NCI-H524 treated with DMSO at 0.1 percent for 48 hours (cell line): ENCODE data around the gene TTC34.
"Not testable (repeated sequence)": the region's sequence is repeated elsewhere in the genome, so short reads cannot be mapped to it uniquely, and the experiment has no call there.

Source experiments
- DNase-seq: peaks from one replicate; lab custom pipeline; 2025; lab: John Stamatoyannopoulos, UW

The TTC34 gene

GRCh38 chr1:2811533-2811918 lies 10.0 kb upstream of the TTC34 start:
- no peak for DNase-seq

- no peak for DNase-seq
These were observed 9.5 kb upstream of the TTC34 start for GRCh38 chr1:2810899-2811532.

GRCh38 chr1:2810281-2810680 lies 8.8 kb upstream of the TTC34 start:
- no peak for DNase-seq

GRCh38 chr1:2809656-2810055 lies 8.2 kb upstream of the TTC34 start:
- no peak for DNase-seq

DNA sequence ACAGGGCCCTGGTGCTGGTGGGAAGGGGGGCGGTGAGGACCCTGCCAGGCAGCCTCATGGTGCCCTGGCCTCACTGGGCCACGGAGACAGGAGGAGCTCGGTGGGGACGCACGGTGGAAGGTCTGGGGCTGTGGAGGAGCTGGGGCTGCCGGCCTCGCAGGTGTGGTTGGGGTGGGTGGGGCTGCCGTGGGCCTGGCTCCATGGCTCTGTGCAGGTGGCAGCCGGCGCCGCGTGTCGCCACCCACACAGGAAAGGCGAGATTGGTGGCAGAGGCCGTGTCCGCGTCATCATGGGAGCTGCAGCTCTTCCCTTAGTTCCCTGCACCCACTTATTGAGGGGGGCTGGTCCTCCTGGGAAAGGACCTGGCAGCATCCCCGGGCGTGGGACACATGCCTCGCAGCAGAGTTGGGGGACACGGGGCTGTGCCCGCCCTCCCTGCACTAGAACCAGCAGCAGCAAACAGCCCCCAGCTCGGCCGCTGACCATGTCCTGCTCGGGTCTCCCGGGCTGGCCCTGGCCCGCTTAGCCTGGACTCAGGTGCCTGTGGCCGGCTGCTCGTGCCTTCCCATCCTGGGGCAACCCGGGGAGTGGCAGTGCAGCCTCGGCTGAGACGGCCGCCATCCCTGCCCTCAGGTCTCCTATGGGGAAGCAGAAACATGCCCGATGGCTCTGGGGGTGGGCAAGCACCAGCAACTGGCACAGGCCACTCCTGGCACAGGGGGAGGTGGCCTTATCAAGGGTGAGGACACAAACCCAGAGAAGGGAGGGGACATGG lies 7.5 kb upstream of the TTC34 start:
- no peak for DNase-seq

- no peak for DNase-seq
These were observed 6.9 kb upstream of the TTC34 start for GRCh38 chr1:2808386-2808705.

DNA sequence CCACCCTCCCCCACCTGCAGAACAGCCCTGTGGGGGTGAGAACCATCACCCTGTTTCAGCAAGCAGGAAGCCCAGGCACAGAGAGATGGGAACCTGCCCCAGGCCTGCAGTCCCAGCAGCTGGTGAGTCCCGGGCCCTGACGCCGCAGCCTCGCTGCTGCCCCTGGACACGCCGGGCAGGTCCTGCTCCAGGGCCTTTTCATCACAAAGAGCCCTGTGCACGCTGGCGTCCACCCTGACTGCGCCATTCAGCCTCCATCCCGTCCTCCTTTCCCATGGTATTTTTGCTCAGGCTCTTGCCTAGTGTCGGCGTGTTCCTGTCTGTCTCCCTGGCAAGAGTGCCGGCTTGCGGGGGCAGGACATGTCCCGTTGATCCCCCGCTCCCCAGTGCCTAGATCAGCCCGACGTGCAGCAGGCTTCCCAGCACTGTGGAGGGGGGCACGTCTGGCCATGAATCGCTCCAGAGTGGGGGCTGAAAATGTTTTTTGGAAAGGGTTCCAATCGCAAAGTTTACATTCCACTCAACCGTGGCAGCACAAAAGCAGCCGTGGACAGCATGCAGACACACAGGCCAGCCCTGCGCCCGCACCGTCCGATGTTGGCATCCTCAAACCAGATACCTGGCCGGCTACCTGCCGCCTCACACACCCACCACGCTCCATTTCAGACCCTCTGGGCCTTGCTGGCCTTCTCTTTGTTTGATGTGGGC lies 6.3 kb upstream of the TTC34 start:
- DNase-seq, result no peak

DNA sequence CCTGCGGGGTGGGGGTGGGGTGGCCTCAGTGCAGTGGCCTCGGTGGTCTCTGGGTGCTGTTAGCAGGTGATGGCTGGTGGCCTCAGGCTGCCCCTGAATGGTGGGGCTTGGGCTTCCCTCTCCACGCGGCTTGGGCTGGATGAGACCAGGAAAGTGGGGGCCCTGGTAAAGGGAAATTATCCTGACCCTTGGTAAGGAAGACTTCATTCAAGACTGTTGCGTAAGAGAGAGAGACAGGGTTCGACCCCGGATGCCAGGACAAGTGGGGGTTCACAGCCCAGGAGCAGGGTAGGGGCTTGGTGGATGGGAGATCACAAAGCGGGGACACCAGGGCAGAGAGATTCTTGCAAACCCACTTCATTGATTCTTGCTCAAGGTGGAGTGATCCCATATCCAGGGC lies 5.5 kb upstream of the TTC34 start:
- no peak for DNase-seq

DNA sequence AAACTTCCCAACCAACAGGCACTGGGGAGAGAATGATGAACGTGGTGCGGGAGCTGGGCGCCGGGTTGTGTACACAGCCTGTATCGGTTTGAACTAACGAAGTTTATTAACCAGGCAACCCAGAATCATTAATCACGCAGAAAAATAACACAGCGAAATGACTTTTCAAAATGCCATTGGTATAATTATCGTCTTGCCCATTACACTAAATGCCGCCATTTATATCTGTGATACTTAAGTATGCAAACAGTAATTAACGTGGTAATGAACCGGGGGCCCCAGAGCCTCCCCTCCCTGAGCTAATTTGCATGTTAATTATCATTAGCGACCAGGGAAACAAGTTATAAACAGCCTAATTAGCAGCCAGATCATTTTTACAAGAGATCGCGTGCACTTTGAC lies 5.1 kb upstream of the TTC34 start:
- DNase-seq, result no peak

DNA sequence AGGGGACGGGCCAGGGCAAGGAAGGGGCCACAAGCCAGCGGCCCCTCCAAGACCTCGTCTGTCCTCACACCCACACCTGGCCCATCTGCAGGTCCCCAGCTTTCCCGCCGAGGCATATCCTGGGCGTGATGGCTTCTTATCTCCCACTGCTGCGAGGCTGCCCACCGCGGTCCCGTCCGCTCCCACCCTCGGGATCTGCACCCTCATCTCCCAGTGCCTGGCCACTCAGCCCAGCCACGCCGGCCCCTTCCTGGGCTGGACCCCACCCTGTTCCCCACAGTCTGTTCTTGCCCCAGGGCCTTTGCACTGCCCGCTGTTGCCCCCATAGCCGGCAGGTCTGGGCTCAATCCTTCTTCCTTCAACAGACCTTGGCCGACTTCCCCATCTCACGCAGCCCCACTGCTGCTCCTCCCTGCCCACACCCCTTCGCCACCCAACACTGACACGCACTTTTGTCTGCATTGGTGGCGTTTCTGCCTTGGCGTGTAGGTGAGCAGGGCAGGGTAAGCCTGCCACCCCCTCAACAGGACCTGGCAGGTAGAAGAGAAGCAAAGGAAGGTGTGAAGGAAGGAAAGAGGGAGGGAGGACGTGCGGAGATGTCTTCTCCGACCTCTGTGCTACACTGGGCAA lies 4.4 kb upstream of the TTC34 start:
- no peak for DNase-seq

DNA sequence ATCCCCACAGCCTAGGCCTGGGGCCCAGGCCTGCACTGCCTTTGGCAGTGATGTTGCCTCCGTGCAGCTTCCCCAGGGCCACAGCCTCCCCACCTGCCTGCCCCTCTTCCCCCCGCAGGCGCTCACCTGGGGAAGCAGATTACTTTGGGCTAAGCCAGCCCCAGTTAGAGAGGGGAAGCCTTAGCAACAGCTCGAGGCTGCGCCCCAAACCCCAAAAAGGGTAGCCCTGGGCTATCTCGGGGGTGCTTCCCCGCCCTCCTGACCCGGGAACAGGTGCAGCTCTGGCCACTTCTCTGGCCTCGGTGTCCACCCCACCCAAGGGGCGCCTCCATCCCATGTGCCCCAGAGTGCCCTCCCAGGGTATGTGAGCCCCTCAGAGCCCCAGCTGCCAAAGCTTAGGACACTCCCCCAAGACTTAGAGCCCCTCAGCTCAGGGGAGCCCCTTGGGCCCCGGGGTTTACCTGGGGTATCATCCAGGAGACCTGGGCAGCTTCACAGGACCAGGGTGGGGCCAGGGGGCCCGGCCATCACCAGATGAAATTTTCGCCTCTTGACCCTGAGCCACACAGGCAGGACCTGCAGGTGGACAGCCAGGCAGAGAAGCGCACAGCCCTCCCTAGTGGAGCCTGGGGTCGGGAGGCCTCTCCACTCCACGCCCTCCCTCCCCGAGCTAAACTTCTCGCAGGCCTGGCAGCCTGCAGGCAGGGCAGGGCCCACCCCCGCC lies 3.3 kb upstream of the TTC34 start:
- DNase-seq, result no peak

- no peak for DNase-seq
These were observed 2.6 kb upstream of the TTC34 start for GRCh38 chr1:2803931-2804627.

- no peak for DNase-seq
These were observed 1.8 kb upstream of the TTC34 start for GRCh38 chr1:2803086-2803930.

GRCh38 chr1:2802421-2802961 lies 998 bp upstream of the TTC34 start:
- DNase-seq, result no peak

DNA sequence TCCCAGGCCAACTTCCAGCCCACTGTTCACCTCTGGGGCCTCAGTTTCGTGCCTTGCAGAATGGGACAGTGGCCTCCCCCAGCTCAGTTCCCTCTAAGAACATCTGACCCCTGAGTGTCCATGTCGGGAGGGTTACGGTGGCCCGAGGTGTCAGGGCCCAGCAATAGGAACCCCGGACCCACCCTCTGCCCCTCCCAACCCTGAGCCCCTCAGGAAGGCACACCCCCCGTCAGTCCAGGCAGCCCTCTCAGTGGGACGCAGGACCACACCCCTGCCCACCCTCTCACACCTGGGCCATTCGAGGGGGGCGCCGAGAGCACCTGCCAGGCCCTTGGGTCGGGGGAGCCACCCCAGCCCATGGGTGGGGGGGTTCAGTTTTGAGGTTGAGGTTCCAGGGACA lies 447 bp downstream of the TTC34 start:
- DNase-seq, result no peak

GRCh38 chr1:2800664-2801045 lies 838 bp downstream of the TTC34 start:
- DNase-seq, result no peak

DNA sequence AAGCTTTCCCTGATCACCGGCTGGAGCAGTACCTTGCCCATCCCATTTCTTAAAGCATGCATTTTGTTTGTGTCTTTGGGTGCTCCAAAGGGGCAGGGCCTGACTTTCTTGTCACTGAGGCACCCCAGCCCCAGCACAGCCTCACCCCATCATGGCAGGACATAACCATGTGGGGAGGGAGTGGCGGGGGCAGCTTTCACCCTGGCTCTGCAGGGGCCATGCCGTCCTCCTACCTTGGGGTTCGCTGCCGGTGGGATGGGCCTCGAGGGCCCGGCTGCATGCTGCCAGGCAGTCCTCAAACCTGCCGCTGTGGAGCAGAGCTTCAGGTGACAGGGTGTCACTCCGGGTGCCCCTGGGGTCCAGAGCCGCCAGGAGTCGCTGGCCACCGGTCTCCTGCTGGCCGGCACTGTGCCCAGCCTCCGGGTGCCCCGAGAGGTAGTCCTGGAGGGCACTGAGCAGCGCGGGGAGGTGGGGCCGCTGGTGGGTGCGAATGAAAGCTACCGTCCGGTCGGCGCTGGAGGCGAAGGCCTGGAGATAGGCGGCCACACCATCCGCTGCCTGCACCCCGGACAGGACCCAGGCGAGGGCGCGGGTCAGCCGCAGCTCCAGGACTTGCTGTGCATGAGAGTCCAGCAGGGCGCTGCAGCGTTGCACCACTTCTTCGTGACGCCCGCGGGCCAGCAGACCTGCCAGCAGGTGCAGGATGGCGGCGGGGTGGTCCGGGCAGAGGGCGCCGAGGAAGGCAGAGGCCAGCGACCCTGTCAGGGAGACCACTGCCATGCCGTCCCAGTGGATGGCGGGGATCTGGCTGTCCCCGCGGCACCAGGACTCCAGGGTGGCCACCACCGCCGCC lies 1.5 kb downstream of the TTC34 start:
- no peak for DNase-seq

DNA sequence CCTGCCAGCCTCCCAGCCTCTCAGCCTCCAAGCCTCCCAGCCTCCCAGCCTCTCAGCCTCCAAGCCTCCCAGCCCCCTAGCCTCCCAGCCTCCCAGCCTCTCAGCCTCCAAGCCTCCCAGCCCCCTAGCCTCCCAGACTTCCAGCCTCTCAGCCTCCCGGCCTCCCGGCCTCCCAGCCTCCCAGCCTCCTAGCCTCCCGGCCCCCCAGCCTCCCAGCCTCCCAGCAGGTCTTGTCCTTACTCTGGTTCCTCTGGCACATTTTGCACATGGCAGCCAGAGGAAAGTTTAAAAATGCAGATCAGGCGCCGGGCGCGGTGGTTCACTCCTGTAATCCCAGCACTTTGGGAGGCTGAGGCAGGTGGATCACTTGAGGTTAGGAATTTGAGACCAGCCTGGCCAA lies 2.5 kb downstream of the TTC34 start:
- not testable (repeated sequence) for DNase-seq

GRCh38 chr1:2797741-2798016 lies 3.8 kb downstream of the TTC34 start:
- no peak for DNase-seq
